Natural killer cell (primary cell): ENCODE results near the gene FBXO44. TPM values are rescaled to one million over a fixed set of nuclear protein-coding genes. Genes with fewer than 3 reads are reported as not detected.

Source experiments
- ATAC-seq, 3 donors: fragments of 150-1000 bp in 2 of 3; fragments of 200-7000 bp in 1 of 3; cut with Tn5 transposase; 1 replicate in 1 of 3; 2 replicates in 2 of 3; pipeline ENCODE4 v1.10.0; 2021; ENCODE audit warnings: mild to moderate bottlenecking in 2 of 3, moderate library complexity in 2 of 3
- DNase-seq, 2 donors: peaks; one replicate each; pipeline versions ENCODE4 v3.0.0 to v3.0.0-alpha.2; 2013 to 2021; ENCODE audit warnings: mixed read lengths in 1 of 2
- H3K27ac ChIP-seq: one replicate; pipeline ENCODE4 v1.5.1; 2013; ENCODE audit warnings: mild to moderate bottlenecking, low read length
- H3K27me3 ChIP-seq: one replicate; pipeline ENCODE4 v1.6.1; 2013; ENCODE audit warnings: low read length; ENCODE audit not compliant: control insufficient read depth, insufficient read depth
- H3K36me3 ChIP-seq: one replicate; pipeline ENCODE4 v1.6.1; 2013; ENCODE audit warnings: low read length; ENCODE audit not compliant: control insufficient read depth, insufficient read depth
- H3K4me1 ChIP-seq: one replicate; pipeline ENCODE4 v1.6.1; 2013; ENCODE audit warnings: low read length; ENCODE audit not compliant: control insufficient read depth, insufficient read depth
- H3K4me3 ChIP-seq: one replicate; pipeline ENCODE4 v1.5.1; 2013; ENCODE audit warnings: low read length
- H3K9me3 ChIP-seq: one replicate; pipeline ENCODE4 v1.6.1; 2013; ENCODE audit warnings: low read length; ENCODE audit not compliant: control insufficient read depth, insufficient read depth
- H3K27ac Mint-ChIP-seq, 2 donors: one replicate each; pipeline ENCODE4 v1.8.0; 2022; ENCODE audit warnings: mild to moderate bottlenecking in 2 of 2, mixed read lengths in 2 of 2, moderate library complexity in 1 of 2
- H3K27me3 Mint-ChIP-seq, 2 donors: one replicate each; pipeline ENCODE4 v1.8.0; 2022; ENCODE audit warnings: low read depth in 2 of 2, mixed read lengths in 2 of 2
- H3K36me3 Mint-ChIP-seq: one replicate; pipeline ENCODE4 v1.8.0; 2022; ENCODE audit warnings: mixed read lengths
- H3K4me1 Mint-ChIP-seq, 2 donors: one replicate each; pipeline ENCODE4 v1.8.0; 2022; ENCODE audit warnings: mixed read lengths in 2 of 2
- H3K4me3 Mint-ChIP-seq: one replicate; pipeline ENCODE4 v1.8.0; 2022; ENCODE audit warnings: mild to moderate bottlenecking, moderate library complexity, mixed read lengths
- H3K9me3 Mint-ChIP-seq, 2 donors: one replicate each; pipeline ENCODE4 v1.8.0; 2022; ENCODE audit warnings: mixed read lengths in 2 of 2
- WGBS: methylation state at CpG from one replicate; pipeline ENCODE4 v1.1.7; 2013; ENCODE audit warnings: missing lambda C conversion rate; ENCODE audit not compliant: insufficient coverage; 5-methylcytosine and 5-hydroxymethylcytosine counted together
- intact Hi-C: fragments of 100-400 bp; cut with micrococcal nuclease; formaldehyde crosslinking; loops from one replicate; pipeline ENCODE4 v1.14.2; 2022
- total RNA-seq, 4 donors: library from RNA; stranded (reverse); fragments of 120-200 nt in 1 of 4; gene quantifications; one replicate each; pipeline versions ENCODE4 v1.2.3 to v1.2.4, GENCODE V29; 2013 to 2022
- TF ChIP-seq, protein P1 (sequence below): fragments of 200-600 bp; IDR thresholded peaks from one replicate; pipeline ENCODE4 v1.8.0; 2022; ENCODE audit warnings: antibody characterized with exemption

FBXO44 gene
- total RNA-seq, 3 donors from 2014 or later (not counting 1 experiment from before 2014, with no cell fraction given): 57.6 to 79.1 (median 69.8) TPM

GRCh38 chr1:11659748-11660147 is 5.1 kb downstream of the FBXO44 start:
- DNase-seq: no peak
- 96% methylated on average over 4 of the region's 4 CpGs for WGBS
- Mint-ChIP-seq H3K27ac (no peak overlapping the region), H3K9me3 (no peaks in the 10 kb centered on the region), H3K4me3 (no peak overlapping the region), H3K4me1 (peaks cover 0 to 9% of the 10 kb centered on the region in 2 donors), H3K36me3 (no peaks in the 10 kb centered on the region), H3K27me3 (no peaks in the 10 kb centered on the region)
- no peak overlapping the region for H3K27ac ChIP-seq
- no peaks in the 10 kb centered on the region for H3K27me3 ChIP-seq
- intact Hi-C loops: loop anchor here (10.0 kb wide), 1 partner anchor 145 kb away; the partner anchor contains the start of genes CLCN6 and MTHFR
- ATAC-seq: no peak
- no peaks in the 10 kb centered on the region for H3K9me3 ChIP-seq
- TF ChIP-seq, protein P1, sequence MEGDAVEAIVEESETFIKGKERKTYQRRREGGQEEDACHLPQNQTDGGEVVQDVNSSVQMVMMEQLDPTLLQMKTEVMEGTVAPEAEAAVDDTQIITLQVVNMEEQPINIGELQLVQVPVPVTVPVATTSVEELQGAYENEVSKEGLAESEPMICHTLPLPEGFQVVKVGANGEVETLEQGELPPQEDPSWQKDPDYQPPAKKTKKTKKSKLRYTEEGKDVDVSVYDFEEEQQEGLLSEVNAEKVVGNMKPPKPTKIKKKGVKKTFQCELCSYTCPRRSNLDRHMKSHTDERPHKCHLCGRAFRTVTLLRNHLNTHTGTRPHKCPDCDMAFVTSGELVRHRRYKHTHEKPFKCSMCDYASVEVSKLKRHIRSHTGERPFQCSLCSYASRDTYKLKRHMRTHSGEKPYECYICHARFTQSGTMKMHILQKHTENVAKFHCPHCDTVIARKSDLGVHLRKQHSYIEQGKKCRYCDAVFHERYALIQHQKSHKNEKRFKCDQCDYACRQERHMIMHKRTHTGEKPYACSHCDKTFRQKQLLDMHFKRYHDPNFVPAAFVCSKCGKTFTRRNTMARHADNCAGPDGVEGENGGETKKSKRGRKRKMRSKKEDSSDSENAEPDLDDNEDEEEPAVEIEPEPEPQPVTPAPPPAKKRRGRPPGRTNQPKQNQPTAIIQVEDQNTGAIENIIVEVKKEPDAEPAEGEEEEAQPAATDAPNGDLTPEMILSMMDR: no peak
- H3K36me3 ChIP-seq: peaks cover 8% of the 10 kb centered on the region
- H3K4me1 ChIP-seq: peaks cover 21% of the 10 kb centered on the region
- no peak overlapping the region for H3K4me3 ChIP-seq

DNA sequence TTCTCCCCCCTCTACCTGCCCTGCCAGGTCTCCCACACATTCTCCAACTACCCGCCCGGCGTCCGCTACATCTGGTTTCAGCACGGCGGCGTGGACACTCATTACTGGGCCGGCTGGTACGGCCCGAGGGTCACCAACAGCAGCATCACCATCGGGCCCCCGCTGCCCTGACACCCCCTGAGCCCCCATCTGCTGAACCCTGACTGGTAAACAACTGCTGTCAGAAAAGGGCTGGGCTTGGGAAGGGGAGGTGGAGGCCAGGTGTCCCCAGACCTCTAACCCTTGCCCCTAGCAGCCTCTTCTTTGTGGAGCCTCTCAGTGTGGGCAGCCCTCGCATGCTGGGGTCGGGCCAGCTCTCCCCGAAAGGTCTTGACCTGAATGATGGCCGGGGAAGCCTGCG is 6.4 kb downstream of the FBXO44 start:
- H3K4me3 ChIP-seq: no peak overlapping the region
- H3K27me3 Mint-ChIP-seq: no peaks in the 10 kb centered on the region
- H3K9me3 Mint-ChIP-seq: no peaks in the 10 kb centered on the region
- TF ChIP-seq, protein P1: no peak
- peaks cover 8% of the 10 kb centered on the region for H3K36me3 ChIP-seq
- no peak overlapping the region for H3K27ac ChIP-seq
- no peaks in the 10 kb centered on the region for H3K36me3 Mint-ChIP-seq
- H3K4me1 ChIP-seq: peaks cover 22% of the 10 kb centered on the region
- DNase-seq: no peak
- ATAC-seq: no peak
- intact Hi-C loops: no loop called here
- no peak overlapping the region for H3K27ac Mint-ChIP-seq
- H3K4me3 Mint-ChIP-seq: no peak overlapping the region
- H3K4me1 Mint-ChIP-seq: peaks cover 0 to 5% of the 10 kb centered on the region in 2 donors
- H3K27me3 ChIP-seq: no peaks in the 10 kb centered on the region
- H3K9me3 ChIP-seq: no peaks in the 10 kb centered on the region
- WGBS: 97% methylated on average over 17 of the region's 17 CpGs

- intact Hi-C loops: loop anchor here (1.0 to 2.0 kb wide), 3 partner anchors 14 to 55 kb away; no protein-coding TSS in a partner anchor
- peak overlapping the region; percentile 49 for H3K4me3 ChIP-seq
- Mint-ChIP-seq H3K27ac (peak overlapping the region; percentile 81 to 88), H3K27me3 (no peaks in the 10 kb centered on the region), H3K4me1 (peaks cover 6 to 12% of the 10 kb centered on the region in 2 donors), H3K4me3 (peak overlapping the region; percentile 87), H3K36me3 (peaks cover 5% of the 10 kb centered on the region), H3K9me3 (no peaks in the 10 kb centered on the region)
- peak overlapping the region; percentile 68 for H3K27ac ChIP-seq
- WGBS: under 1% methylated on average over 66 of the region's 66 CpGs
- ATAC-seq: peak; percentile 63 to 84 (median 79)
- H3K27me3 ChIP-seq: no peaks in the 10 kb centered on the region
- peaks cover 16% of the 10 kb centered on the region for H3K36me3 ChIP-seq
- peaks cover 28% of the 10 kb centered on the region for H3K4me1 ChIP-seq
- H3K9me3 ChIP-seq: no peaks in the 10 kb centered on the region
- peak; percentile 58 to 70 for DNase-seq
- TF ChIP-seq, protein P1: peak; percentile 25
Observed at GRCh38 chr1:11664336-11665065, 9.8 kb downstream of the FBXO44 start.
